Keratinocyte (primary cell): ENCODE data around the gene SND1. TPM values are rescaled to one million over a fixed set of nuclear protein-coding genes. Genes with fewer than 3 reads are reported as not detected.
A peak's percentile ranks its signal among the peaks of the same experiment; 100 is the strongest.

Experiments
- DNase-seq: peaks from one replicate; pipeline ENCODE4 v3.0.0-alpha.2; 2011; ENCODE audit warnings: low read depth, missing footprints, low spot score
- FAIRE-seq: peaks from 2 replicates; lab custom pipeline; 2011; peaks lifted over from hg19 to GRCh38; lab: Jason Lieb, UNC
- H2AFZ ChIP-seq: 2 replicates; pipeline ENCODE4 v1.6.0; 2012; ENCODE audit warnings: low read length, control low read depth, inconsistent platforms; ENCODE audit not compliant: control insufficient read depth
- H3K27ac ChIP-seq: 2 replicates; pipeline ENCODE4 v1.5.1; 2011; ENCODE audit warnings: low read length; ENCODE audit not compliant: control insufficient read depth, insufficient read depth
- H3K27me3 ChIP-seq: 3 replicates; pipeline ENCODE4 v1.6.0; 2011; ENCODE audit warnings: low read length; ENCODE audit not compliant: control insufficient read depth, insufficient read depth; ENCODE audit errors: extremely low read depth
- H3K36me3 ChIP-seq, 2 experiments: 2 replicates in 1 of 2; 3 replicates in 1 of 2; pipeline ENCODE4 v1.5.1; 2011; ENCODE audit warnings: low read length in 2 of 2, mild to moderate bottlenecking in 1 of 2; ENCODE audit not compliant: control insufficient read depth in 2 of 2, insufficient read depth in 2 of 2; ENCODE audit errors: extremely low read depth in 1 of 2
- H3K4me1 ChIP-seq: 3 replicates; pipeline ENCODE4 v1.5.1; 2011; ENCODE audit warnings: low read length; ENCODE audit not compliant: control insufficient read depth, insufficient read depth; ENCODE audit errors: extremely low read depth
- H3K4me2 ChIP-seq: 3 replicates; pipeline ENCODE4 v1.6.0; 2011; ENCODE audit warnings: low read depth, low read length; ENCODE audit not compliant: control insufficient read depth, insufficient read depth; ENCODE audit errors: extremely low read depth
- H3K4me3 ChIP-seq, 3 experiments: fragments of 200-600 bp in 1 of 3; sonication (generic) in 1 of 3; 2 replicates in 2 of 3; 3 replicates in 1 of 3; pipeline ENCODE4 v1.5.1; 2011 to 2016; ENCODE audit warnings: low read length in 3 of 3, mild to moderate bottlenecking in 3 of 3, control low read depth in 2 of 3, inconsistent platforms in 1 of 3, low read depth in 1 of 3, mixed read lengths in 1 of 3, mixed run types in 1 of 3, moderate library complexity in 1 of 3; ENCODE audit not compliant: control insufficient read depth in 2 of 3, insufficient read depth in 2 of 3; ENCODE audit errors: extremely low read depth in 1 of 3
- H3K79me2 ChIP-seq: 2 replicates; pipeline ENCODE4 v1.6.0; 2012; ENCODE audit warnings: low read length; ENCODE audit not compliant: control insufficient read depth, insufficient read depth
- H3K9ac ChIP-seq: 3 replicates; pipeline ENCODE4 v1.6.0; 2011; ENCODE audit warnings: low read length; ENCODE audit not compliant: control insufficient read depth, insufficient read depth; ENCODE audit errors: extremely low read depth
- H3K9me1 ChIP-seq: 3 replicates; pipeline ENCODE4 v1.6.0; 2011; ENCODE audit warnings: low read length; ENCODE audit not compliant: control insufficient read depth, insufficient read depth; ENCODE audit errors: extremely low read depth
- H3K9me3 ChIP-seq: 2 replicates; pipeline ENCODE4 v1.5.1; 2012; ENCODE audit warnings: low read depth, low read length; ENCODE audit not compliant: control insufficient read depth
- H4K20me1 ChIP-seq: 3 replicates; pipeline ENCODE4 v1.6.0; 2011; ENCODE audit warnings: low read length; ENCODE audit not compliant: control insufficient read depth, insufficient read depth; ENCODE audit errors: extremely low read depth
- EZH2 ChIP-seq: IDR thresholded peaks from one replicate; pipeline ENCODE4 v1.6.1; 2012; ENCODE audit warnings: inconsistent platforms, mild to moderate bottlenecking, low read length, moderate library complexity
- dilution Hi-C: fragments of 300-500 bp; cut with MboI; formaldehyde crosslinking; loops from one replicate; pipeline ENCODE4 v1.7.0; 2020; ENCODE audit warnings: low sequenced_read_pairs; ENCODE audit not compliant: extremely low pct_ligation_motif_present
- polyA plus RNA-seq, 5 experiments: library from polyadenylated mRNA; depleted of rRNA in 3 of 5; stranded (reverse) in 3 of 5; stranded (forward) in 1 of 5; unstranded in 1 of 5; fragments of >200 nt; gene quantifications; 1 replicate in 1 of 5; 2 replicates in 3 of 5; 3 replicates in 1 of 5; pipeline versions ENCODE4 v1.2.1 to v1.2.3, GENCODE V29; 2011 to 2012; ENCODE audit warnings: missing spikeins in 2 of 5, low read depth in 1 of 5, low replicate concordance in 1 of 5
- TF ChIP-seq, protein P1 (sequence below), 3 experiments: IDR thresholded peaks in 1 of 3; conservative IDR thresholded peaks in 1 of 3; optimal IDR thresholded peaks in 1 of 3; 2 replicates in 2 of 3; 3 replicates in 1 of 3; pipeline versions ENCODE3 to v1.5.1; 2011; ENCODE audit warnings: low read length in 3 of 3, mild to moderate bottlenecking in 3 of 3, moderate library complexity in 2 of 3, control low read depth in 1 of 3, inconsistent platforms in 1 of 3; ENCODE audit not compliant: insufficient read depth in 2 of 3; ENCODE audit errors: extremely low read depth in 1 of 3

The SND1 gene
- polyA plus RNA-seq, 1 donor (not counting 4 experiments of a cell fraction or from before 2014, with no cell fraction given): 140 TPM

DNA sequence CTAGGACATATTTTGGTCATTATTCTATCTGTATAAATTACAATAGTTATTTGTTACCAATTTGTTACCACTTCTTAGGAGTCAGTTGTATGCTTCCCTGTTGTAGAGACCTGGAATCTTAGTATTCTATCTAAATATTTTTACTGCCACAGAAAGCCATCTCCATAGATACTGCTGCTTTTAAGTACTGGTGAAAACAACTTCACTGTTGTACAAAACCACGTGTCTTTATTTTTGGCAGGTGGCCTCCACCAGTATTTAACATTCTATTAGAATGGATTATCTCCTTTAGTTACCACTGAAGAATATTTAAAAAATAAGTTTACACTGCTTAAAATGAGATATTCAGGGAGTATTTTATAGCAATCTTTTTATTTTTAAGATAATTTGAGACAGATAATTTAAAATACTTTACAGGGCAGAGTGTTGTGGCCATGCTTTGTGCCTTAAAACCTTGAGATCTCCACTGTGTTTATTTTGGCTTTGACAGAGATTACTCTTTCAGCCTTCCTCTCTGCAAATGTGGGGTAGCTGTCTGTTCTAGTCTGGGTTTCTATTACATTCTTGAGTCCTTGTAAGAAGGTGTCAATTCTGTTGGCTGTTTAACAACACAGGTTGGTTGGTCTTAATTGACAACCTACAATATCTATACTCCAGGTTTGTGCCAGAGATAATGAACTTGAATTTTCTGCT lies 193.7 kb downstream of the SND1 start:
- no peak overlapping the region for H3K4me3 ChIP-seq
- no peak for FAIRE-seq
- H3K9me3 ChIP-seq: no peaks in the 10 kb centered on the region
- no peaks in the 10 kb centered on the region for H3K4me1 ChIP-seq
- no peaks in the 10 kb centered on the region for H3K9me1 ChIP-seq
- peaks cover 3 to 14% of the 10 kb centered on the region in 2 experiments for H3K36me3 ChIP-seq
- no peak for DNase-seq
- H4K20me1 ChIP-seq: no peaks in the 10 kb centered on the region
- TF ChIP-seq, protein P1, sequence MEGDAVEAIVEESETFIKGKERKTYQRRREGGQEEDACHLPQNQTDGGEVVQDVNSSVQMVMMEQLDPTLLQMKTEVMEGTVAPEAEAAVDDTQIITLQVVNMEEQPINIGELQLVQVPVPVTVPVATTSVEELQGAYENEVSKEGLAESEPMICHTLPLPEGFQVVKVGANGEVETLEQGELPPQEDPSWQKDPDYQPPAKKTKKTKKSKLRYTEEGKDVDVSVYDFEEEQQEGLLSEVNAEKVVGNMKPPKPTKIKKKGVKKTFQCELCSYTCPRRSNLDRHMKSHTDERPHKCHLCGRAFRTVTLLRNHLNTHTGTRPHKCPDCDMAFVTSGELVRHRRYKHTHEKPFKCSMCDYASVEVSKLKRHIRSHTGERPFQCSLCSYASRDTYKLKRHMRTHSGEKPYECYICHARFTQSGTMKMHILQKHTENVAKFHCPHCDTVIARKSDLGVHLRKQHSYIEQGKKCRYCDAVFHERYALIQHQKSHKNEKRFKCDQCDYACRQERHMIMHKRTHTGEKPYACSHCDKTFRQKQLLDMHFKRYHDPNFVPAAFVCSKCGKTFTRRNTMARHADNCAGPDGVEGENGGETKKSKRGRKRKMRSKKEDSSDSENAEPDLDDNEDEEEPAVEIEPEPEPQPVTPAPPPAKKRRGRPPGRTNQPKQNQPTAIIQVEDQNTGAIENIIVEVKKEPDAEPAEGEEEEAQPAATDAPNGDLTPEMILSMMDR (optimal IDR thresholded peaks at IDR 0.05 in 1 of 3, IDR thresholded peaks at IDR 0.05 in 1 of 3, conservative IDR thresholded peaks at IDR 0.05 in 1 of 3; ENCODE audit: extremely low read depth in 1 of 3, insufficient read depth in 2 of 3, low read length in 3 of 3): no peak
- TF ChIP-seq EZH2: no peak
- no peak overlapping the region for H3K27ac ChIP-seq
- peaks cover 3% of the 10 kb centered on the region for H3K79me2 ChIP-seq
- no peak overlapping the region for H3K9ac ChIP-seq
- H2AFZ ChIP-seq: no peak overlapping the region
- H3K4me2 ChIP-seq: no peak overlapping the region
- H3K27me3 ChIP-seq: no peaks in the 10 kb centered on the region
- dilution Hi-C loops: no loop called here

DNA sequence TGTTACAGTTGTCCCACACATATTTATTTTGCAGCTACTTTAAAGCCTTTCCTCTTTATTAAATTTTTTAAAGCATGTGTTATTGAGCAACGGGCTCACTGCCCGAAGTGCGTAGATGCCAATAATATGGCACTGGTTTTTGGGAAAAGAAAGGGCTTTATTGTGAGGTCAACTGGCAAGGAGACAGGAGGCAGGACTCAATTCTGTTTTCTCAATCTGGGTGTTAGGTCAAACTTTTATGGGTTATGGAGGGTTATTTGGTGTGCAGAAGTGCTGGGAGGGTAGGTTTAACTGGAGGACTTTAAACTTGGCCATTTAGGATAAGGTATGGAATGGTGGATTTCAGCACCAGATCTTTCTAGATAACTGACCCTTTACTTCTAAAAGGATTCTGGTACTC lies 195.6 kb downstream of the SND1 start:
- Histone ChIP-seq H3K9ac (no peak overlapping the region), H3K36me3 (peaks cover 1 to 11% of the 10 kb centered on the region in 2 experiments), H3K27me3 (no peaks in the 10 kb centered on the region), H2AFZ (no peak overlapping the region), H3K4me3 (no peak overlapping the region), H3K79me2 (no peaks in the 10 kb centered on the region), H3K4me2 (no peak overlapping the region), H3K27ac (no peak overlapping the region), H3K9me1 (no peaks in the 10 kb centered on the region), H3K9me3 (no peaks in the 10 kb centered on the region), H4K20me1 (no peaks in the 10 kb centered on the region), H3K4me1 (no peaks in the 10 kb centered on the region)
- no peak for TF ChIP-seq EZH2
- TF ChIP-seq, protein P1 (optimal IDR thresholded peaks at IDR 0.05 in 1 of 3, IDR thresholded peaks at IDR 0.05 in 1 of 3, conservative IDR thresholded peaks at IDR 0.05 in 1 of 3; ENCODE audit: extremely low read depth in 1 of 3, insufficient read depth in 2 of 3, low read length in 3 of 3): no peak
- no peak for DNase-seq
- dilution Hi-C loops: no loop called here
- peak; percentile 23 for FAIRE-seq
